ENCODE data around the gene CCL16. TPM values are rescaled to one million over a fixed set of nuclear protein-coding genes. Genes with fewer than 3 reads are reported as not detected.

The CCL16 gene
- total RNA-seq, 2 experiments from 2014 or later, result not detected

GRCh38 chr17:35936063-35936462 lies 45.2 kb downstream of the CCL16 start:
- TF ChIP-seq EZH2phosphoT487 (IDR thresholded peaks at IDR 0.05; ENCODE audit: borderline replicate concordance, low read depth, low read length) (no peak), CTCF (conservative IDR thresholded peaks at IDR 0.05; ENCODE audit: low read length) (no peak)
- no peak overlapping the region for H3K4me3 ChIP-seq (ENCODE audit: low read depth, low read length, poor library complexity, severe bottlenecking)
- H3K27ac ChIP-seq (ENCODE audit: low read depth, low read length, poor library complexity, severe bottlenecking), result no peak overlapping the region
- no peaks in the 10 kb centered on the region for H3K79me2 ChIP-seq (ENCODE audit: insufficient read depth, low read depth, low read length)
- BruUV-seq (replicated peaks), result no TSS peak
- intact Hi-C loops (cut with micrococcal nuclease; ENCODE audit: unreplicated experiment), result no loop called here
- no peak overlapping the region for H3K4me2 ChIP-seq (ENCODE audit: low read length)
- no peaks in the 10 kb centered on the region for H3K9me3 ChIP-seq (ENCODE audit: low read length)
- H3K36me3 ChIP-seq (ENCODE audit: insufficient read depth, low read length), result no peaks in the 10 kb centered on the region
- no peaks in the 10 kb centered on the region for H3K9me2 ChIP-seq (ENCODE audit: insufficient read depth, low read length)
- ChIA-PET POLR2A (no interaction called here), CTCF (ENCODE audit: unreplicated experiment) (no interaction called here)
- H3K4me1 ChIP-seq (ENCODE audit: insufficient read depth, low read length, poor library complexity, severe bottlenecking), result no peaks in the 10 kb centered on the region
- H4K20me1 ChIP-seq (ENCODE audit: insufficient read depth, low read length), result no peaks in the 10 kb centered on the region
- H2AFZ ChIP-seq (ENCODE audit: low read length), result no peak overlapping the region
- no peak for DNase-seq (ENCODE audit: low spot score)

- ChIA-PET POLR2A (no interaction called here), CTCF (ENCODE audit: unreplicated experiment) (no interaction called here)
- Histone ChIP-seq H3K4me2 (ENCODE audit: low read length) (no peak overlapping the region), H3K4me3 (ENCODE audit: low read depth, low read length, poor library complexity, severe bottlenecking) (no peak overlapping the region), H3K36me3 (ENCODE audit: insufficient read depth, low read length) (no peaks in the 10 kb centered on the region), H3K4me1 (ENCODE audit: insufficient read depth, low read length, poor library complexity, severe bottlenecking) (peaks cover 6% of the 10 kb centered on the region), H3K27ac (ENCODE audit: low read depth, low read length, poor library complexity, severe bottlenecking) (no peak overlapping the region), H3K79me2 (ENCODE audit: insufficient read depth, low read depth, low read length) (no peaks in the 10 kb centered on the region), H2AFZ (ENCODE audit: low read length) (no peak overlapping the region), H4K20me1 (ENCODE audit: insufficient read depth, low read length) (no peaks in the 10 kb centered on the region), H3K9me2 (ENCODE audit: insufficient read depth, low read length) (no peaks in the 10 kb centered on the region), H3K9me3 (ENCODE audit: low read length) (no peaks in the 10 kb centered on the region)
- TF ChIP-seq CTCF (conservative IDR thresholded peaks at IDR 0.05; ENCODE audit: low read length) (no peak), EZH2phosphoT487 (IDR thresholded peaks at IDR 0.05; ENCODE audit: borderline replicate concordance, low read depth, low read length) (no peak)
- no TSS peak for BruUV-seq (replicated peaks)
- intact Hi-C loops (cut with micrococcal nuclease; ENCODE audit: unreplicated experiment), result no loop called here
- no peak for DNase-seq (ENCODE audit: low spot score)
Observed at GRCh38 chr17:35934760-35935159, 46.5 kb downstream of the CCL16 start.

- Histone ChIP-seq H4K20me1 (ENCODE audit: insufficient read depth, low read length) (no peaks in the 10 kb centered on the region), H3K27ac (ENCODE audit: low read depth, low read length, poor library complexity, severe bottlenecking) (no peak overlapping the region), H3K4me3 (ENCODE audit: low read depth, low read length, poor library complexity, severe bottlenecking) (no peak overlapping the region), H3K79me2 (ENCODE audit: insufficient read depth, low read depth, low read length) (no peaks in the 10 kb centered on the region), H3K4me2 (ENCODE audit: low read length) (no peak overlapping the region), H3K9me2 (ENCODE audit: insufficient read depth, low read length) (no peaks in the 10 kb centered on the region), H2AFZ (ENCODE audit: low read length) (no peak overlapping the region), H3K36me3 (ENCODE audit: insufficient read depth, low read length) (no peaks in the 10 kb centered on the region), H3K4me1 (ENCODE audit: insufficient read depth, low read length, poor library complexity, severe bottlenecking) (peaks cover 7% of the 10 kb centered on the region), H3K9me3 (ENCODE audit: low read length) (no peaks in the 10 kb centered on the region)
- TF ChIP-seq EZH2phosphoT487 (IDR thresholded peaks at IDR 0.05; ENCODE audit: borderline replicate concordance, low read depth, low read length) (no peak), CTCF (conservative IDR thresholded peaks at IDR 0.05; ENCODE audit: low read length) (no peak)
- BruUV-seq (replicated peaks), result no TSS peak
- ChIA-PET POLR2A (no interaction called here), CTCF (ENCODE audit: unreplicated experiment) (no interaction called here)
- DNase-seq (ENCODE audit: low spot score), result no peak
- intact Hi-C loops (cut with micrococcal nuclease; ENCODE audit: unreplicated experiment), result no loop called here
Observed at GRCh38 chr17:35932586-35932985, 48.7 kb downstream of the CCL16 start.
